ENCODE results near the gene TKT. TPM values are rescaled to one million over a fixed set of nuclear protein-coding genes. Genes with fewer than 3 reads are reported as not detected.

Gene TKT
- total and polyA plus RNA-seq, 9 donors, result 62.6 to 279 (median 208) TPM

GRCh38 chr3:53267766-53268165 is 11.9 kb upstream of the TKT start:
- Histone ChIP-seq H3K36me3 (no peaks in the 10 kb centered on the region), H3K9me3 (no peaks in the 10 kb centered on the region), H3K27me3 (no peaks in the 10 kb centered on the region), H3K27ac (no peak overlapping the region), H3K4me1 (ENCODE audit: insufficient read depth) (peaks cover 8% of the 10 kb centered on the region), H3K4me3 (no peak overlapping the region)
- DNase-seq, result no peak
- TF ChIP-seq POLR2A (IDR thresholded peaks at IDR 0.05) (no peak), EP300 (IDR thresholded peaks at IDR 0.05) (no peak), CTCF (IDR thresholded peaks at IDR 0.05) (no peak)
- intact Hi-C loops (cut with DNase I), result no loop called here

- no peaks in the 10 kb centered on the region for H3K4me1 ChIP-seq (ENCODE audit: insufficient read depth)
- DNase-seq, result no peak
- no peaks in the 10 kb centered on the region for H3K9me3 ChIP-seq
- TF ChIP-seq EP300 (IDR thresholded peaks at IDR 0.05), result no peak
- no peaks in the 10 kb centered on the region for H3K36me3 ChIP-seq
- intact Hi-C loops (cut with DNase I), result no loop called here
- WGBS, 3 donors, result 75 to 85% (median 80%) methylated on average over 3 of the region's 3 CpGs
- no peaks in the 10 kb centered on the region for H3K27me3 ChIP-seq
- no peak overlapping the region for H3K4me3 ChIP-seq
- H3K27ac ChIP-seq, result no peak overlapping the region
Measured at GRCh38 chr3:53264718-53265117, 8.9 kb upstream of the TKT start.

GRCh38 chr3:53263907-53264306 is 8.1 kb upstream of the TKT start:
- 82 to 92% (median 86%) methylated on average over 4 of the region's 4 CpGs for WGBS, 3 donors
- Histone ChIP-seq H3K4me1 (ENCODE audit: insufficient read depth) (no peaks in the 10 kb centered on the region), H3K36me3 (no peaks in the 10 kb centered on the region), H3K4me3 (no peak overlapping the region), H3K9me3 (no peaks in the 10 kb centered on the region), H3K27me3 (no peaks in the 10 kb centered on the region), H3K27ac (no peak overlapping the region)
- DNase-seq, result no peak
- intact Hi-C loops (cut with DNase I), result no loop called here
- TF ChIP-seq POLR2A (IDR thresholded peaks at IDR 0.05) (no peak), CTCF (IDR thresholded peaks at IDR 0.05) (no peak), EP300 (IDR thresholded peaks at IDR 0.05) (no peak)

- DNase-seq, result no peak
- WGBS, 3 donors, result 80 to 87% (median 82%) methylated on average over 5 of the region's 5 CpGs
- no peaks in the 10 kb centered on the region for H3K4me1 ChIP-seq (ENCODE audit: insufficient read depth)
- H3K4me3 ChIP-seq, result no peak overlapping the region
- H3K27ac ChIP-seq, result no peak overlapping the region
- intact Hi-C loops (cut with DNase I), result no loop called here
- H3K36me3 ChIP-seq, result no peaks in the 10 kb centered on the region
- TF ChIP-seq EP300 (IDR thresholded peaks at IDR 0.05), result no peak
- no peak for TF ChIP-seq CTCF (IDR thresholded peaks at IDR 0.05)
- TF ChIP-seq POLR2A (IDR thresholded peaks at IDR 0.05), result no peak
- no peaks in the 10 kb centered on the region for H3K27me3 ChIP-seq
- H3K9me3 ChIP-seq, result no peaks in the 10 kb centered on the region
Measured at GRCh38 chr3:53261712-53262111, 5.9 kb upstream of the TKT start.

GRCh38 chr3:53260286-53260785 is 4.5 kb upstream of the TKT start:
- intact Hi-C loops (cut with DNase I), result no loop called here
- DNase-seq, result no peak
- WGBS, 3 donors, result 77 to 82% (median 77%) methylated on average over 4 of the region's 4 CpGs
- TF ChIP-seq POLR2A (IDR thresholded peaks at IDR 0.05), result no peak
- TF ChIP-seq CTCF (IDR thresholded peaks at IDR 0.05), result no peak
- no peak for TF ChIP-seq EP300 (IDR thresholded peaks at IDR 0.05)
- no peak overlapping the region for H3K27ac ChIP-seq
- H3K27me3 ChIP-seq, result no peaks in the 10 kb centered on the region
- no peak overlapping the region for H3K4me3 ChIP-seq
- H3K4me1 ChIP-seq (ENCODE audit: insufficient read depth), result no peaks in the 10 kb centered on the region
- H3K9me3 ChIP-seq, result no peaks in the 10 kb centered on the region
- H3K36me3 ChIP-seq, result no peaks in the 10 kb centered on the region

Measured in ovary (tissue), 9 donors.